H1 (cell line): ENCODE data around the gene ADCY1. TPM values are rescaled to one million over a fixed set of nuclear protein-coding genes. Genes with fewer than 3 reads are reported as not detected.

Experiments
- CREB1 ChIP-seq: IDR thresholded peaks from 2 replicates; pipeline ENCODE4 v1.6.1; 2012; ENCODE audit warnings: inconsistent platforms
- EZH2 ChIP-seq: fragments of 200-600 bp; sonication (generic); IDR thresholded peaks from 2 replicates; pipeline ENCODE4 v1.7.1; 2012; ENCODE audit warnings: low read depth, mild to moderate bottlenecking, moderate library complexity, low read length, inconsistent platforms; ENCODE audit not compliant: severe bottlenecking
- HDAC6 ChIP-seq: IDR thresholded peaks from one replicate; pipeline ENCODE4 v1.7.1; 2012; ENCODE audit warnings: low read depth, mild to moderate bottlenecking, inconsistent platforms, low read length, moderate library complexity
- KDM5A ChIP-seq: fragments of 200-600 bp; IDR thresholded peaks from 2 replicates; pipeline ENCODE4 v1.7.1; 2012; ENCODE audit warnings: mild to moderate bottlenecking, low read length, inconsistent platforms, mixed read lengths
- POU5F1 ChIP-seq: IDR thresholded peaks from 2 replicates; pipeline ENCODE4 v1.6.1; 2011; ENCODE audit warnings: low read depth, mild to moderate bottlenecking, low read length, moderate library complexity
- SP4 ChIP-seq: IDR thresholded peaks from 2 replicates; pipeline ENCODE4 v1.6.1; 2012; ENCODE audit warnings: low read length, inconsistent platforms
- SRF ChIP-seq: IDR thresholded peaks from 2 replicates; pipeline ENCODE4 v1.6.1; 2011; ENCODE audit warnings: mild to moderate bottlenecking, low read depth, low read length, moderate library complexity
- SUZ12 ChIP-seq: fragments of 200-600 bp; sonication (generic); IDR thresholded peaks from 2 replicates; pipeline ENCODE4 v1.6.1; 2012; ENCODE audit warnings: mild to moderate bottlenecking, inconsistent platforms, low read length, moderate library complexity, mixed read lengths
- polyA plus RNA-seq, 7 experiments: library from polyadenylated mRNA; depleted of rRNA in 3 of 7; stranded (reverse) in 5 of 7; unstranded in 2 of 7; fragments of >200 nt in 5 of 7; fragments of 200-250 nt in 2 of 7; gene quantifications; 1 replicate in 5 of 7; 2 replicates in 1 of 7; 4 replicates in 1 of 7; pipeline versions ENCODE4 v1.2.1 to v1.2.3, GENCODE V29; 2011 to 2013; ENCODE audit warnings: missing spikeins in 2 of 7, mixed read lengths in 2 of 7
- total RNA-seq: library from RNA; stranded (reverse); fragmentation: NEBNext Ultra II Directional; extraction: Animal tissue kit (Norgen Biotek cat#: 25700); gene quantifications from 2 replicates; pipeline ENCODE4 v1.2.1, GENCODE V29; 2021

Gene ADCY1
- total and polyA plus RNA-seq, 2 of the 8 experiments (the other 6 are each of a cell fraction or from before 2014, with no cell fraction given): 7.9 to 26.9 TPM

GRCh38 chr7:45579391-45579801 lies 5.2 kb downstream of the ADCY1 start (continued):
- TF ChIP-seq POU5F1 (no peak), SP4 (no peak), KDM5A (no peak), SRF (no peak), SUZ12 (no peak), EZH2 (no peak), HDAC6 (no peak), CREB1 (no peak)
